Fibroblast of the conjunctiva (primary cell): Measurements from ENCODE around the gene PISD.
A peak's percentile ranks its signal among the peaks of the same experiment; 100 is the strongest.

ENCODE experiments used
- DNase-seq: peaks from one replicate; pipeline ENCODE4 v3.0.0-alpha.2; 2010; ENCODE audit warnings: low read depth

The PISD gene

GRCh38 chr22:31625661-31626426 is 36.2 kb downstream of the PISD start:
- peak; percentile 18 for DNase-seq

GRCh38 chr22:31625257-31625640 is 36.8 kb downstream of the PISD start:
- no peak for DNase-seq

GRCh38 chr22:31623592-31624304 is 38.3 kb downstream of the PISD start:
- DNase-seq = no peak

GRCh38 chr22:31622980-31623379 is 39.0 kb downstream of the PISD start:
- no peak for DNase-seq

GRCh38 chr22:31621507-31622124 is 40.4 kb downstream of the PISD start:
- no peak for DNase-seq

- no peak for DNase-seq
Measured at GRCh38 chr22:31620756-31621480, 41.1 kb downstream of the PISD start.

- DNase-seq = no peak
Measured at GRCh38 chr22:31619611-31620300, 42.3 kb downstream of the PISD start.

GRCh38 chr22:31618471-31619176 is 43.4 kb downstream of the PISD start:
- no peak for DNase-seq

GRCh38 chr22:31618057-31618456 is 44.0 kb downstream of the PISD start:
- no peak for DNase-seq

GRCh38 chr22:31616315-31616980 is 45.6 kb downstream of the PISD start:
- no peak for DNase-seq

GRCh38 chr22:31615940-31616314 is 46.1 kb downstream of the PISD start:
- DNase-seq = no peak

GRCh38 chr22:31615491-31615860 is 46.5 kb downstream of the PISD start:
- no peak for DNase-seq

GRCh38 chr22:31614781-31615490 is 47.1 kb downstream of the PISD start:
- no peak for DNase-seq

- no peak for DNase-seq
Measured at GRCh38 chr22:31613904-31614296, 48.1 kb downstream of the PISD start.

- no peak for DNase-seq
Measured at GRCh38 chr22:31613286-31613903, 48.6 kb downstream of the PISD start.

GRCh38 chr22:31612891-31613285 is 49.1 kb downstream of the PISD start:
- DNase-seq = no peak

GRCh38 chr22:31611061-31611760 is 50.8 kb downstream of the PISD start:
- no peak for DNase-seq

- DNase-seq = no peak
Measured at GRCh38 chr22:31610611-31611010, 51.4 kb downstream of the PISD start.

GRCh38 chr22:31609716-31610115 is 52.3 kb downstream of the PISD start:
- DNase-seq = no peak
